Measurements from ENCODE around the gene DHRS7C.

- TF ChIP-seq SUZ12 (IDR thresholded peaks at IDR 0.05; ENCODE audit: extremely low read depth, insufficient read depth, insufficient read length) (no peak), YY1 (IDR thresholded peaks at IDR 0.05; ENCODE audit: insufficient read depth, insufficient read length) (no peak), ZNF274 (IDR thresholded peaks at IDR 0.05; ENCODE audit: low read depth, low read length) (no peak)
Measured at GRCh38 chr17:9790889-9791876, at the start of gene DHRS7C.
